K562 (cell line): Measurements from ENCODE around the gene EME1. TPM values are rescaled to one million over a fixed set of nuclear protein-coding genes. Genes with fewer than 3 reads are reported as not detected.

Experiments used
- ATAC-seq: fragments of 200-7000 bp; cut with Tn5 transposase; 3 replicates; pipeline ENCODE4 v1.9.1; 2020; ENCODE audit warnings: moderate library complexity
- BruUV-seq: library from RNA; stranded (reverse); fragments of 400-500 nt; replicated peaks from 2 replicates; lab custom pipeline; 2021; lab: Mats Ljungman, UMichigan
- CTCF ChIA-PET: fragments of 300-600 bp; formaldehyde crosslinking; extraction: SDS; loops from one replicate; lab custom pipeline; 2021; ENCODE audit warnings: low intra/inter-chr PET ratio; lab: Yijun Ruan, JAX
- POLR2A ChIA-PET: fragments of 300-600, 350-650 bp; sonication (Branson Sonifier 250); formaldehyde crosslinking; extraction: SDS; loops from one replicate; lab custom pipeline; 2021; ENCODE audit warnings: antibody characterized with exemption, inconsistent platforms; lab: Yijun Ruan, JAX
- DNase-seq, 4 experiments: peaks; one replicate each; pipeline versions ENCODE4 v3.0.0 to v3.0.0-alpha.2; 2011 to 2018; ENCODE audit warnings: low spot score in 3 of 4, mixed read lengths in 3 of 4; ENCODE audit errors: extremely low read depth in 1 of 4
- FAIRE-seq: peaks from 2 replicates; lab custom pipeline; 2011; peaks lifted over from hg19 to GRCh38; lab: Jason Lieb, UNC
- H2AFZ ChIP-seq: 2 replicates; pipeline ENCODE4 v1.6.0; 2011; ENCODE audit warnings: low read depth, low read length, control low read depth, inconsistent platforms
- H3K27ac ChIP-seq: fragments of 200-600 bp; 3 replicates; pipeline ENCODE4 v1.8.0; 2011; ENCODE audit warnings: low read depth, mild to moderate bottlenecking, control low read depth, inconsistent platforms, low read length, moderate library complexity, mixed read lengths; ENCODE audit errors: extremely low read depth
- H3K27me3 ChIP-seq, 2 experiments: fragments of 300-600 bp in 1 of 2; 2 replicates in 1 of 2; 3 replicates in 1 of 2; pipeline versions ENCODE4 v1.6.0 to v1.8.0; 2011; ENCODE audit warnings: inconsistent platforms in 2 of 2, low read length in 2 of 2, mild to moderate bottlenecking in 1 of 2, mixed read lengths in 1 of 2, moderate library complexity in 1 of 2; ENCODE audit not compliant: control insufficient read depth in 2 of 2, insufficient read depth in 2 of 2
- H3K36me3 ChIP-seq: fragments of 300-600 bp; 3 replicates; pipeline ENCODE4 v1.8.0; 2011; ENCODE audit warnings: mild to moderate bottlenecking, low read length, inconsistent platforms; ENCODE audit not compliant: control insufficient read depth, insufficient read depth
- H3K4me1 ChIP-seq, 2 experiments: fragments of 200-600 bp in 1 of 2; replicated peaks in 1 of 2; 2 replicates in 1 of 2; 3 replicates in 1 of 2; pipeline versions ENCODE4 v1.5.1 to v1.8.0; 2011; ENCODE audit warnings: inconsistent platforms in 2 of 2, low read length in 2 of 2, mild to moderate bottlenecking in 1 of 2, mixed read lengths in 1 of 2, moderate library complexity in 1 of 2; ENCODE audit not compliant: control insufficient read depth in 2 of 2, insufficient read depth in 2 of 2
- H3K4me2 ChIP-seq: 2 replicates; pipeline ENCODE4 v1.6.1; 2011; ENCODE audit warnings: low read length, control low read depth, inconsistent platforms, mixed read lengths; ENCODE audit not compliant: insufficient read depth
- H3K4me3 ChIP-seq: fragments of 200-600 bp; sonication (generic), shearing (Covaris generic); 2 replicates; pipeline ENCODE4 v1.5.1; 2016; ENCODE audit warnings: control low read depth, inconsistent platforms
- H3K79me2 ChIP-seq: fragments of 200-600 bp; 3 replicates; pipeline ENCODE4 v1.8.0; 2011; ENCODE audit warnings: low read length, inconsistent platforms; ENCODE audit not compliant: control insufficient read depth, insufficient read depth
- H3K9ac ChIP-seq, 2 experiments: 2 replicates each; pipeline versions ENCODE4 v1.6.0 to v1.6.1; 2011; ENCODE audit warnings: low read depth in 2 of 2, low read length in 2 of 2, control low read depth in 1 of 2, inconsistent platforms in 1 of 2, mild to moderate bottlenecking in 1 of 2, mixed read lengths in 1 of 2; ENCODE audit not compliant: insufficient read depth in 1 of 2
- H3K9me1 ChIP-seq: one replicate; pipeline ENCODE4 v1.6.0; 2011; ENCODE audit warnings: inconsistent platforms, mild to moderate bottlenecking, low read length, moderate library complexity; ENCODE audit not compliant: control insufficient read depth, insufficient read depth
- H3K9me3 ChIP-seq: replicated peaks from 2 replicates; pipeline ENCODE4 v1.5.1; 2011; ENCODE audit warnings: low read depth, low read length, inconsistent platforms; ENCODE audit not compliant: control insufficient read depth, insufficient read depth
- H4K20me1 ChIP-seq: replicated peaks from 2 replicates; pipeline ENCODE4 v1.6.1; 2011; ENCODE audit warnings: low read length, inconsistent platforms, mixed read lengths; ENCODE audit not compliant: control insufficient read depth, insufficient read depth
- C11orf30 ChIP-seq: fragments of 450-650 bp; IDR thresholded peaks from 2 replicates; pipeline ENCODE4 v1.6.1; 2016; ENCODE audit warnings: low read depth, mild to moderate bottlenecking
- ETV1 ChIP-seq: fragments of 450-650 bp; conservative IDR thresholded peaks from 2 replicates; pipeline ENCODE4 v1.6.1; 2016; ENCODE audit warnings: missing genetic modification characterization, control low read depth, low read depth, missing compliant biosample characterization
- IFI16 ChIP-seq: fragments of 250-450 bp; sonication (Bioruptor Pico); IDR thresholded peaks from 2 replicates; pipeline ENCODE4 v2.1.2; 2022; ENCODE audit warnings: mild to moderate bottlenecking, inconsistent platforms
- PML ChIP-seq: IDR thresholded peaks from 2 replicates; pipeline ENCODE4 v1.6.1; 2012; ENCODE audit warnings: low read length, inconsistent platforms
- RAD21 ChIP-seq, 2 experiments: fragments of 250-450 bp in 1 of 2; fragments of 450-650 bp in 1 of 2; sonication (Bioruptor Pico) in 1 of 2; formaldehyde crosslinking in 1 of 2; IDR thresholded peaks in 1 of 2; conservative IDR thresholded peaks in 1 of 2; 2 replicates each; pipeline versions ENCODE4 v1.4.0 to v1.8.0; 2020 to 2022; ENCODE audit warnings: mild to moderate bottlenecking in 2 of 2, moderate library complexity in 1 of 2
- SIN3B ChIP-seq: fragments of 450-650 bp; IDR thresholded peaks from 2 replicates; pipeline ENCODE4 v1.6.1; 2017; ENCODE audit warnings: low read depth, mild to moderate bottlenecking, moderate library complexity
- SRF ChIP-seq, 2 experiments: fragments of 250-450, 450-650 bp in 1 of 2; sonication (Bioruptor Pico) in 1 of 2; sonication (generic) in 1 of 2; formaldehyde crosslinking; IDR thresholded peaks; 2 replicates each; pipeline versions ENCODE4 v1.5.0 to v1.5.1; 2020 to 2022; ENCODE audit warnings: mild to moderate bottlenecking in 1 of 2, missing genetic modification reagents in 1 of 2
- TBP ChIP-seq: optimal IDR thresholded peaks from 2 replicates; pipeline ENCODE3; 2011; ENCODE audit warnings: low read depth, low read length, improper control_type of control experiment
- ZNF143 ChIP-seq: sonication (generic); formaldehyde crosslinking; IDR thresholded peaks from 2 replicates; pipeline ENCODE4 v1.9.0; 2022; ENCODE audit warnings: mild to moderate bottlenecking, missing genetic modification reagents
- ZNF707 ChIP-seq: fragments of 250-450 bp; sonication (Bioruptor Pico); conservative IDR thresholded peaks from 2 replicates; pipeline ENCODE4 v1.8.0; 2022; ENCODE audit warnings: inconsistent platforms, mild to moderate bottlenecking, moderate library complexity
- WGBS: fragments of 100-300 bp; shearing (Covaris generic); methylation state at CpG from one replicate; pipeline ENCODE4 v1.1.6; 2016; ENCODE audit warnings: low coverage, mixed read lengths; ENCODE audit not compliant: insufficient coverage; ENCODE audit errors: missing lambda C conversion rate; 5-methylcytosine and 5-hydroxymethylcytosine counted together
- in situ Hi-C: fragments of 300-500 bp; cut with MboI; formaldehyde crosslinking; loops from 4 replicates; pipeline ENCODE4 v1.15.0; 2018; ENCODE audit warnings: inconsistent platforms, mixed read lengths
- intact Hi-C: fragments of 100-400 bp; cut with micrococcal nuclease; formaldehyde crosslinking; loops from 2 replicates; pipeline ENCODE4 v1.14.2; 2022
- polyA plus RNA-seq, 8 experiments: library from polyadenylated mRNA; depleted of rRNA in 4 of 8; stranded (reverse) in 5 of 8; unstranded in 3 of 8; fragments of >200 nt; fragmentation: Nextera tagmentation in 2 of 8; fragmentation: Illumina TruSeq in 1 of 8; extraction: Ambion mirVana in 2 of 8; extraction: Trizol in 1 of 8; gene quantifications; 2 replicates each; pipeline versions ENCODE4 v1.2.1 to v1.2.3, GENCODE V29; 2011 to 2014; ENCODE audit warnings: inconsistent platforms in 1 of 8, missing spikeins in 1 of 8
- total RNA-seq, 7 experiments: library from RNA; depleted of rRNA in 6 of 7; stranded (reverse); fragments of >200 nt in 6 of 7; fragmentation: Illumina TruSeq in 2 of 7; extraction: Trizol in 2 of 7; gene quantifications; 2 replicates each; pipeline versions ENCODE4 v1.2.1 to v1.2.3, GENCODE V29; 2011 to 2021; ENCODE audit warnings: low replicate concordance in 1 of 7
- TF ChIP-seq, protein P1 (sequence below): sonication (generic); formaldehyde crosslinking; IDR thresholded peaks from 2 replicates; pipeline ENCODE4 v1.8.1; 2023; ENCODE audit warnings: mild to moderate bottlenecking, missing genetic modification reagents
- TF ChIP-seq, protein P2 (sequence below): sonication (generic); formaldehyde crosslinking; IDR thresholded peaks from 2 replicates; pipeline ENCODE4 v1.9.0; 2022; ENCODE audit warnings: mild to moderate bottlenecking, missing genetic modification reagents
- TF ChIP-seq, protein P3 (sequence below): sonication (generic); formaldehyde crosslinking; IDR thresholded peaks from 2 replicates; pipeline ENCODE4 v1.5.0; 2020; ENCODE audit warnings: missing genetic modification reagents
- TF ChIP-seq, protein P4 (sequence below): fragments of 450-650 bp; IDR thresholded peaks from 2 replicates; pipeline ENCODE4 v1.6.1; 2018; ENCODE audit warnings: mild to moderate bottlenecking, low read depth; ENCODE audit not compliant: partially characterized antibody
- TF ChIP-seq, protein P5 (sequence below): fragments of 250-450 bp; sonication (Bioruptor Pico); IDR thresholded peaks from 2 replicates; pipeline ENCODE4 v1.9.0; 2021; ENCODE audit warnings: mild to moderate bottlenecking

Gene EME1
- total and polyA plus RNA-seq, 9 of the 15 experiments (the other 6 are each of a cell fraction or from before 2014, with no cell fraction given): 14.6 to 44.1 (median 24.0) TPM

DNA sequence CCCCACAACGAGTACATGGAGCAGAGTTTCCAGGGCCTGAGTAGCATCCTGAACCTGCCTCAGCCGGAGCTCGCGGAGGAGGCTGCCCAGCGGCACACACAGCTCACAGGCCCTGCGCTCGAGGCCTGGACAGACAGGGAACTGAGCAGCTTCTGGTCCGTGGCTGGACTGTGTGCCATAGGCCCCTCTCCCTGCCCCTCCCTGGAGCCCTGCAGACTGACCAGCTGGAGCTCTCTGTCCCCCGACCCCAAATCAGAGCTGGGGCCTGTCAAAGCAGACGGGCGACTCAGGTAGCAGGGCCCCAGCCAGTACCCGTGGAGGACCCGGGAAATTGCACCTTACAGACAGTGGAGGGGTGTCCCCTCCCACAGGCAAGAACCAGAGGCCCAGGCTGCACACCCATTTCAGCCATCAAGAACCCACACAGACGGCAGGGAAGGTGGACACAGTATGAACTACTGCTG is 13.0 kb upstream of the EME1 start (continued):
- TF ChIP-seq, protein P1, sequence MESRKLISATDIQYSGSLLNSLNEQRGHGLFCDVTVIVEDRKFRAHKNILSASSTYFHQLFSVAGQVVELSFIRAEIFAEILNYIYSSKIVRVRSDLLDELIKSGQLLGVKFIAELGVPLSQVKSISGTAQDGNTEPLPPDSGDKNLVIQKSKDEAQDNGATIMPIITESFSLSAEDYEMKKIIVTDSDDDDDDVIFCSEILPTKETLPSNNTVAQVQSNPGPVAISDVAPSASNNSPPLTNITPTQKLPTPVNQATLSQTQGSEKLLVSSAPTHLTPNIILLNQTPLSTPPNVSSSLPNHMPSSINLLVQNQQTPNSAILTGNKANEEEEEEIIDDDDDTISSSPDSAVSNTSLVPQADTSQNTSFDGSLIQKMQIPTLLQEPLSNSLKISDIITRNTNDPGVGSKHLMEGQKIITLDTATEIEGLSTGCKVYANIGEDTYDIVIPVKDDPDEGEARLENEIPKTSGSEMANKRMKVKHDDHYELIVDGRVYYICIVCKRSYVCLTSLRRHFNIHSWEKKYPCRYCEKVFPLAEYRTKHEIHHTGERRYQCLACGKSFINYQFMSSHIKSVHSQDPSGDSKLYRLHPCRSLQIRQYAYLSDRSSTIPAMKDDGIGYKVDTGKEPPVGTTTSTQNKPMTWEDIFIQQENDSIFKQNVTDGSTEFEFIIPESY (CRISPR knock-in tag): no peak

DNA sequence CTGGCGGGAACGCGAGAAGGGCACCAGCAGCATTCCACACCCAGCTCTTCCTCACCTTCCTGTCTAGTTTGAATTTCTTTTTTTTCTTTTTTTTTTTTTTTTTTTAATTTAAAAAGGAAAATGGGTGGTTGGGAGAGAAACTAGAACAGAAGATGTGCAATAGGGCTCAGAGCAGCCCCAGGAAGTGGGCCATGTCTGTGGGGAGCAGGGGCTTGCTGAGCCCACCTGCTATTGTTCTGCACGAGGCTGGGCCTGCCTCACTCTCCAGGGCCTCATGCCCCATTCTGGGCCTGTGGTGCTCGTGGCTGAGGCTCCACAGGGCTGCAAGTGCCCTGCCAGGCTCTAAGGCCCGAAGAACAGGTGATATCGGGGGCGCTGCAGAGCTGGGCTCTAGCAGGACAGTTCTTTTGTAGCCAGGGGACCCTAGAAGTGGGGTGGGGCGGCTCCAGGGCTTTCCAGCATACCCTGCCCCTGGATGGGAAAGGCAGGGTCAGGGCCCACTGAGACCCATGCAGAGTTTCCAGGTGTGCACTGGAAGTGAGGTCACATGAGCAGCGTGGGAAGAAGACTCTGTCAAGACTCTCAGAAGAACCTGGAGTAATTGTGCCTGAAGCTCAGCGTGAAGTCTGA is 12.4 kb upstream of the EME1 start:
- Histone ChIP-seq H3K27ac (no peak overlapping the region), H3K36me3 (peaks cover 59% of the 10 kb centered on the region; the same call in 2 of the 3 replicates), H3K4me2 (no peak overlapping the region), H3K4me3 (no peak overlapping the region), H3K9me1 (no peaks in the 10 kb centered on the region), H3K4me1 (peaks cover 17 to 39% of the 10 kb centered on the region in 2 experiments), H3K27me3 (no peaks in the 10 kb centered on the region), H3K9ac (peak overlapping the region in 1 of 2 experiments; percentile 55; a peak in 1 of 4 replicates), H2AFZ (no peak overlapping the region), H3K9me3 (no peaks in the 10 kb centered on the region), H3K79me2 (no peaks in the 10 kb centered on the region; the same call in 2 of the 3 replicates), H4K20me1 (peaks cover 10% of the 10 kb centered on the region)
- ChIA-PET POLR2A (interaction anchor here (0.7 to 3.5 kb wide), 4 partner anchors 11 to 151 kb away, joined by 3 to 22 read pairs (median 4); partner anchors contain the start of gene LRRC59), CTCF (interaction anchor here (0.7 to 2.7 kb wide), 4 partner anchors 22 to 161 kb away, joined by 3 to 17 read pairs (median 4); no protein-coding TSS in a partner anchor)
- WGBS: 85% methylated on average over 7 of the region's 11 CpGs
- DNase-seq: no peak
- in situ Hi-C loops (no loop called here), intact Hi-C loops (no loop called here)
- no peak for FAIRE-seq
- no peak for ATAC-seq
- TSS peak; percentile 40 for BruUV-seq
- TF ChIP-seq ZNF707 (CRISPR knock-in tag) (no peak), TBP (no peak), ETV1 (tag) (no peak), PML (no peak), IFI16 (no peak), ZNF143 (CRISPR knock-in tag) (no peak), C11orf30 (no peak), SRF (CRISPR knock-in tag; IDR thresholded peaks at IDR 0.05) (no peak), RAD21 (CRISPR knock-in tag; conservative IDR thresholded peaks at IDR 0.05 in 1 of 2, IDR thresholded peaks at IDR 0.05 in 1 of 2) (no peak), SIN3B (no peak)
- TF ChIP-seq, protein P2, sequence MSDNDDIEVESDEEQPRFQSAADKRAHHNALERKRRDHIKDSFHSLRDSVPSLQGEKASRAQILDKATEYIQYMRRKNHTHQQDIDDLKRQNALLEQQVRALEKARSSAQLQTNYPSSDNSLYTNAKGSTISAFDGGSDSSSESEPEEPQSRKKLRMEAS: no peak
- TF ChIP-seq, protein P3, sequence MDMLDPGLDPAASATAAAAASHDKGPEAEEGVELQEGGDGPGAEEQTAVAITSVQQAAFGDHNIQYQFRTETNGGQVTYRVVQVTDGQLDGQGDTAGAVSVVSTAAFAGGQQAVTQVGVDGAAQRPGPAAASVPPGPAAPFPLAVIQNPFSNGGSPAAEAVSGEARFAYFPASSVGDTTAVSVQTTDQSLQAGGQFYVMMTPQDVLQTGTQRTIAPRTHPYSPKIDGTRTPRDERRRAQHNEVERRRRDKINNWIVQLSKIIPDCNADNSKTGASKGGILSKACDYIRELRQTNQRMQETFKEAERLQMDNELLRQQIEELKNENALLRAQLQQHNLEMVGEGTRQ: no peak
- TF ChIP-seq, protein P4, sequence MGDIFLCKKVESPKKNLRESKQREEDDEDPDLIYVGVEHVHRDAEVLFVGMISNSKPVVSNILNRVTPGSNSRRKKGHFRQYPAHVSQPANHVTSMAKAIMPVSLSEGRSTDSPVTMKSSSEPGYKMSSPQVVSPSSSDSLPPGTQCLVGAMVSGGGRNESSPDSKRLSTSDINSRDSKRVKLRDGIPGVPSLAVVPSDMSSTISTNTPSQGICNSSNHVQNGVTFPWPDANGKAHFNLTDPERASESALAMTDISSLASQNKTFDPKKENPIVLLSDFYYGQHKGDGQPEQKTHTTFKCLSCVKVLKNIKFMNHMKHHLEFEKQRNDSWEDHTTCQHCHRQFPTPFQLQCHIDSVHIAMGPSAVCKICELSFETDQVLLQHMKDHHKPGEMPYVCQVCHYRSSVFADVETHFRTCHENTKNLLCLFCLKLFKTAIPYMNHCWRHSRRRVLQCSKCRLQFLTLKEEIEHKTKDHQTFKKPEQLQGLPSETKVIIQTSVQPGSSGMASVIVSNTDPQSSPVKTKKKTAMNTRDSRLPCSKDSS: no peak
- TF ChIP-seq, protein P5, sequence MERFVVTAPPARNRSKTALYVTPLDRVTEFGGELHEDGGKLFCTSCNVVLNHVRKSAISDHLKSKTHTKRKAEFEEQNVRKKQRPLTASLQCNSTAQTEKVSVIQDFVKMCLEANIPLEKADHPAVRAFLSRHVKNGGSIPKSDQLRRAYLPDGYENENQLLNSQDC (CRISPR knock-in tag): no peak
